OCI-LY7 (cell line): Measurements from ENCODE around the gene LRRC1. TPM values are rescaled to one million over a fixed set of nuclear protein-coding genes. Genes with fewer than 3 reads are reported as not detected.

Experiments used
- BruUV-seq: library from RNA; stranded (reverse); fragments of 400-500 nt; replicated peaks from 2 replicates; lab custom pipeline; 2021; lab: Mats Ljungman, UMichigan
- CTCF ChIA-PET: fragments of 300-600 bp; sonication (Branson Sonifier 250); formaldehyde crosslinking; loops from one replicate; lab custom pipeline; 2022; ENCODE audit warnings: antibody characterized with exemption; ENCODE audit not compliant: unreplicated experiment; lab: Charles Lee
- POLR2A ChIA-PET: fragments of 300-600 bp; sonication (Branson Sonifier 250); formaldehyde crosslinking; loops from one replicate; lab custom pipeline; 2022; ENCODE audit warnings: antibody characterized with exemption; lab: Charles Lee
- DNase-seq: peaks from one replicate; pipeline ENCODE4 v3.0.0-alpha.2; 2015; ENCODE audit warnings: low spot score
- H2AFZ ChIP-seq: fragments of 200-600 bp; sonication (generic), shearing (Covaris generic); 2 replicates; pipeline ENCODE4 v1.6.1; 2014; ENCODE audit warnings: mild to moderate bottlenecking, antibody characterized with exemption, low read length, moderate library complexity
- H3K27ac ChIP-seq: fragments of 200-600 bp; sonication (generic); 2 replicates; pipeline ENCODE4 v1.5.1; 2014; ENCODE audit warnings: mixed run types, low read depth, mild to moderate bottlenecking, moderate library complexity, low read length, inconsistent platforms; ENCODE audit not compliant: poor library complexity, severe bottlenecking
- H3K36me3 ChIP-seq: fragments of 200-600 bp; sonication (generic); 2 replicates; pipeline ENCODE4 v1.6.1; 2014; ENCODE audit warnings: mild to moderate bottlenecking, antibody characterized with exemption, low read length, moderate library complexity, mixed read lengths; ENCODE audit not compliant: insufficient read depth
- H3K4me1 ChIP-seq: fragments of 200-600 bp; sonication (generic); 2 replicates; pipeline ENCODE4 v1.5.1; 2014; ENCODE audit warnings: mild to moderate bottlenecking, low read length; ENCODE audit not compliant: insufficient read depth, poor library complexity, severe bottlenecking
- H3K4me2 ChIP-seq: fragments of 200-600 bp; sonication (generic); 2 replicates; pipeline ENCODE4 v1.6.1; 2014; ENCODE audit warnings: mild to moderate bottlenecking, low read length
- H3K4me3 ChIP-seq: fragments of 200-600 bp; sonication (generic); 2 replicates; pipeline ENCODE4 v1.5.1; 2014; ENCODE audit warnings: mild to moderate bottlenecking, low read depth, low read length; ENCODE audit not compliant: poor library complexity, severe bottlenecking
- H3K79me2 ChIP-seq: fragments of 200-600 bp; sonication (generic); 2 replicates; pipeline ENCODE4 v1.6.1; 2016; ENCODE audit warnings: low read depth, mild to moderate bottlenecking, low read length, moderate library complexity, mixed read lengths; ENCODE audit not compliant: insufficient read depth
- H3K9me2 ChIP-seq: fragments of 200-600 bp; sonication (generic); 2 replicates; pipeline ENCODE4 v1.6.1; 2016; ENCODE audit warnings: mild to moderate bottlenecking, low read length, mixed read lengths; ENCODE audit not compliant: insufficient read depth
- H3K9me3 ChIP-seq: fragments of 200-600 bp; sonication (generic); 2 replicates; pipeline ENCODE4 v1.6.1; 2014; ENCODE audit warnings: mild to moderate bottlenecking, mixed run types, low read length, mixed read lengths
- H4K20me1 ChIP-seq: fragments of 200-600 bp; sonication (generic); 2 replicates; pipeline ENCODE4 v1.6.1; 2014; ENCODE audit warnings: mild to moderate bottlenecking, antibody characterized with exemption, low read length, moderate library complexity, mixed read lengths; ENCODE audit not compliant: insufficient read depth
- CTCF ChIP-seq: fragments of 200-600 bp; sonication (generic); conservative IDR thresholded peaks from 2 replicates; pipeline ENCODE4 v1.5.1; 2014; ENCODE audit warnings: mild to moderate bottlenecking, antibody characterized with exemption, low read length, moderate library complexity, mixed read lengths
- EZH2phosphoT487 ChIP-seq: fragments of 200-600 bp; sonication (generic); IDR thresholded peaks from 2 replicates; pipeline ENCODE4 v1.6.1; 2018; ENCODE audit warnings: low read depth, borderline replicate concordance, mild to moderate bottlenecking, mixed run types, antibody characterized with exemption, low read length, moderate library complexity, mixed read lengths
- intact Hi-C: fragments of 100-400 bp; cut with micrococcal nuclease; formaldehyde crosslinking; loops from one replicate; pipeline ENCODE4 v1.10.0; 2022; ENCODE audit not compliant: unreplicated experiment
- total RNA-seq, 2 experiments: library from RNA; depleted of rRNA in 1 of 2; stranded (reverse); fragments of >200 nt in 1 of 2; shearing (Covaris generic) in 1 of 2; gene quantifications; 2 replicates each; pipeline ENCODE4 v1.2.3, GENCODE V29; 2014 to 2022

LRRC1 gene
- total RNA-seq, 2 experiments from 2014 or later, result 8.2 to 8.4 TPM

GRCh38 chr6:53910834-53911233, 116.0 kb downstream of the LRRC1 start:
- POLR2A ChIA-PET, result interaction anchor here (0.5 kb wide), 1 partner anchor 65 kb away, joined by 5 read pairs; no protein-coding TSS in a partner anchor
- no TSS peak for BruUV-seq
- TF ChIP-seq CTCF (no peak), EZH2phosphoT487 (no peak)

GRCh38 chr6:53912661-53913060, 117.9 kb downstream of the LRRC1 start:
- ChIA-PET CTCF (no interaction called here), POLR2A (no interaction called here)
- BruUV-seq, result no TSS peak
- Histone ChIP-seq H3K27ac (no peak overlapping the region), H2AFZ (no peak overlapping the region), H3K4me3 (no peak overlapping the region), H3K9me3 (no peaks in the 10 kb centered on the region), H4K20me1 (no peaks in the 10 kb centered on the region), H3K79me2 (no peaks in the 10 kb centered on the region), H3K9me2 (no peaks in the 10 kb centered on the region; the same call in 1 of the 2 replicates), H3K4me2 (no peak overlapping the region), H3K36me3 (no peaks in the 10 kb centered on the region), H3K4me1 (no peaks in the 10 kb centered on the region)
- DNase-seq, result no peak
- TF ChIP-seq CTCF (no peak), EZH2phosphoT487 (no peak)
- intact Hi-C loops, result no loop called here

More at GRCh38 chr6:53910834-53911233, 116.0 kb downstream of the LRRC1 start:
- no peak overlapping the region for H3K4me3 ChIP-seq
- H3K79me2 ChIP-seq, result no peaks in the 10 kb centered on the region
- H3K9me2 ChIP-seq, result no peaks in the 10 kb centered on the region; the same call in 1 of the 2 replicates
- intact Hi-C loops, result no loop called here
- H3K27ac ChIP-seq, result no peak overlapping the region
- no peaks in the 10 kb centered on the region for H4K20me1 ChIP-seq
- no peak overlapping the region for H2AFZ ChIP-seq
- DNase-seq, result no peak
- H3K9me3 ChIP-seq, result no peaks in the 10 kb centered on the region
- H3K36me3 ChIP-seq, result no peaks in the 10 kb centered on the region
- H3K4me2 ChIP-seq, result no peak overlapping the region
- no peaks in the 10 kb centered on the region for H3K4me1 ChIP-seq
- CTCF ChIA-PET, result no interaction called here

GRCh38 chr6:53913286-53913685, 118.5 kb downstream of the LRRC1 start:
- H3K9me3 ChIP-seq, result no peaks in the 10 kb centered on the region
- H3K27ac ChIP-seq, result no peak overlapping the region
- CTCF ChIA-PET, result no interaction called here
- intact Hi-C loops, result no loop called here
- no peaks in the 10 kb centered on the region for H3K79me2 ChIP-seq
- no peaks in the 10 kb centered on the region for H3K4me1 ChIP-seq
- TF ChIP-seq CTCF (no peak), EZH2phosphoT487 (no peak)
- no peak overlapping the region for H3K4me2 ChIP-seq
- POLR2A ChIA-PET, result no interaction called here
- H3K9me2 ChIP-seq, result no peaks in the 10 kb centered on the region; the same call in 1 of the 2 replicates
- H2AFZ ChIP-seq, result no peak overlapping the region
- H4K20me1 ChIP-seq, result no peaks in the 10 kb centered on the region
- H3K36me3 ChIP-seq, result no peaks in the 10 kb centered on the region
- H3K4me3 ChIP-seq, result no peak overlapping the region
- DNase-seq, result no peak
- BruUV-seq, result no TSS peak
